GM12878 (cell line): ENCODE results near the gene MAP6D1. TPM values are rescaled to one million over a fixed set of nuclear protein-coding genes. Genes with fewer than 3 reads are reported as not detected.

Experiments used
- CTCF ChIP-seq, 3 experiments: IDR thresholded peaks in 2 of 3; conservative IDR thresholded peaks in 1 of 3; 2 replicates each; pipeline ENCODE4 v1.5.1; 2011; ENCODE audit warnings: low read depth in 3 of 3, low read length in 3 of 3, mild to moderate bottlenecking in 3 of 3, control low read depth in 2 of 3, moderate library complexity in 2 of 3, inconsistent platforms in 1 of 3, mixed read lengths in 1 of 3; ENCODE audit not compliant: control insufficient read depth in 2 of 3, insufficient read depth in 1 of 3; ENCODE audit errors: extremely low read depth in 1 of 3
- JUND ChIP-seq: IDR thresholded peaks from 2 replicates; pipeline ENCODE4 v1.6.1; 2012; ENCODE audit warnings: low read depth, mild to moderate bottlenecking, low read length, improper control_type of control experiment, moderate library complexity
- NFYB ChIP-seq: IDR thresholded peaks from 2 replicates; pipeline ENCODE4 v1.6.1; 2011; ENCODE audit warnings: low read depth, mild to moderate bottlenecking, low read length, improper control_type of control experiment, moderate library complexity; ENCODE audit not compliant: insufficient read depth
- PRDM15 ChIP-seq: fragments of 450-650 bp; formaldehyde crosslinking; IDR thresholded peaks from 2 replicates; pipeline ENCODE4 v1.4.0; 2020; ENCODE audit warnings: mild to moderate bottlenecking, moderate library complexity
- RBBP5 ChIP-seq: fragments of 200-600 bp; sonication (generic); conservative IDR thresholded peaks from 2 replicates; pipeline ENCODE4 v1.6.1; 2016
- SMARCA5 ChIP-seq: fragments of 450-650 bp; IDR thresholded peaks from 2 replicates; pipeline ENCODE4 v1.6.1; 2017; ENCODE audit warnings: mild to moderate bottlenecking
- polyA plus RNA-seq, 11 experiments: library from polyadenylated mRNA; depleted of rRNA in 4 of 11; unstranded in 6 of 11; stranded (reverse) in 5 of 11; fragments of >200 nt; fragmentation: Nextera tagmentation in 4 of 11; fragmentation: Illumina TruSeq in 1 of 11; extraction: Ambion mirVana in 4 of 11; extraction: Trizol in 1 of 11; gene quantifications; 1 replicate in 1 of 11; 2 replicates in 10 of 11; pipeline versions ENCODE4 v1.2.1 to v1.2.3, GENCODE V29; 2011 to 2016; ENCODE audit warnings: inconsistent platforms in 2 of 11, missing spikeins in 2 of 11, low read depth in 1 of 11
- total RNA-seq, 4 experiments: library from RNA; depleted of rRNA in 3 of 4; stranded (reverse); fragments of >200 nt in 3 of 4; fragmentation: Illumina TruSeq in 1 of 4; extraction: Trizol in 1 of 4; gene quantifications; 2 replicates each; pipeline versions ENCODE4 v1.2.1 to v1.2.3, GENCODE V29; 2013 to 2021

The MAP6D1 gene
- total and polyA plus RNA-seq, 10 of the 15 experiments (the other 5 are each of a cell fraction or from before 2014, with no cell fraction given): 0.50 to 2.2 (median 1.2) TPM; not detected in 3

GRCh38 chr3:183766745-183767606, 58.4 kb downstream of the MAP6D1 start (continued):
- no peak for TF ChIP-seq PRDM15
- TF ChIP-seq SMARCA5: 0 out of 2 replicates have a peak, but pooled peaks have one; percentile 48
- no peak for TF ChIP-seq JUND
- no peak for TF ChIP-seq RBBP5
- TF ChIP-seq CTCF (IDR thresholded peaks at IDR 0.05 in 2 of 3, conservative IDR thresholded peaks at IDR 0.05 in 1 of 3; ENCODE audit: control insufficient read depth in 2 of 3, extremely low read depth in 1 of 3, insufficient read depth in 1 of 3, low read depth in 3 of 3, low read length in 3 of 3): peak; percentile 67 to 82 (median 79)
- TF ChIP-seq NFYB: no peak
- TF ChIP-seq, all 136 proteins: peak for 6
